Measurements from ENCODE around the gene TBC1D16. TPM values are rescaled to one million over a fixed set of nuclear protein-coding genes. Genes with fewer than 3 reads are reported as not detected.

Gene TBC1D16
- total RNA-seq, 1 donor from 2014 or later: 257 TPM

DNA sequence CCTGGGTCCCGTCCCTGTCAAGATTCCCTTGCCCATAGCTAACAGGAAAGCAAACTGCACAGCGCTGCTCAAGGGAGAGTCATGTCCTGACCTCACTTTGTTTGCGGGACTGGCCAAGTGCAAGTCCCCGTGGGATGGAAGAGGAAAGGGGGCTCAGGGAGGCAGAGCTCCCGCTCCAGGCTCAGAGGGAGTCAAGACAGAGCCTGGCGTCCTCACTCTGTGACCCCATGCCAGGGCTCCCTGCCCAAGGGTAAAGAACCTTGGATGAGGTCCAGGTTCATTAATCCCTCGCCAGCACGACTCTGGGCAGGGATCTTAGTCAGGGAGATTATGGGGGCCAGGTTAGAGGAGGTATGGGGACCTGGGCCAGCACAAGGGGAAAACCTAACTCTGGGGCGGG, 145.0 kb downstream of the TBC1D16 start:
- no peak for DNase-seq (ENCODE audit: low read depth)

DNA sequence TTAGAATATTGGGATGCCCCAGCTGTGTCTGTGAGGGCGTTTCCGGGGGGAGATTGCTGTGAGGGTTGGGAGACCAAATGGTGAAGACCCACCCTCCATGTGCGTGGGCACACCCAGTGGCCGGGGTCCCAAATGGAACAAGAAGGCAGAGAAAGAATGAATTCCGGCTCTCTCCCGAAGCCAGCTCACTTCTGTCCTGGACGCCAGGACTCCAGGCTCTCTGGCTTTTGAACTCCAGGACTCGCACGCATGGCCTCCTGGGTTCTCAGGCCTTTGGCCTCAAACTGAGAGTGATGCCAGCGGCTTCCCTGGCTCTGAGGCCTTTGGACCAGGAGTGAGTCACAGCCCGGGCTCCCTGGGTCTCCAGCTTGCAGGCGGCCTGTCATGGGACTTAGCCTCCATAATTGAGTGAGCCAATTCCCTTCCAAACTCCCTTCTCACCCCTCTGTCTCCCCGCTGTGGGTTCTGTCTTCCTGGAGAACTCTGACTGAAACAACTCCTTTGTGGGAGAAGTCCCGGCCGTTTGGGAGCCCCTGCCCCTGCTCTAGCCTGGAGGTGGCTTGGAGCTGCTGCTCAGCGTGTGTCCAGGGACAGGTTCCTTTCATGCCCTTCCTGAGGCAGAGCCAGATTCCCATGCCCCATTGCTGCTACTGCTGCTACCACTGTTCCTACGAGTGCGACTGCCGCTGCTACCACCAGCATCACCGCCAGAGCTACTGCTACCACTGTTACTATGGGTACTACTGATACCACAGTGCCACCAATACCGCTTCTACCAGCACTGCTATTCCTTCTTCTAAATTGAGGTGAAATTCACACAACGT, 146.6 kb downstream of the TBC1D16 start:
- DNase-seq (ENCODE audit: low read depth): no peak

DNA sequence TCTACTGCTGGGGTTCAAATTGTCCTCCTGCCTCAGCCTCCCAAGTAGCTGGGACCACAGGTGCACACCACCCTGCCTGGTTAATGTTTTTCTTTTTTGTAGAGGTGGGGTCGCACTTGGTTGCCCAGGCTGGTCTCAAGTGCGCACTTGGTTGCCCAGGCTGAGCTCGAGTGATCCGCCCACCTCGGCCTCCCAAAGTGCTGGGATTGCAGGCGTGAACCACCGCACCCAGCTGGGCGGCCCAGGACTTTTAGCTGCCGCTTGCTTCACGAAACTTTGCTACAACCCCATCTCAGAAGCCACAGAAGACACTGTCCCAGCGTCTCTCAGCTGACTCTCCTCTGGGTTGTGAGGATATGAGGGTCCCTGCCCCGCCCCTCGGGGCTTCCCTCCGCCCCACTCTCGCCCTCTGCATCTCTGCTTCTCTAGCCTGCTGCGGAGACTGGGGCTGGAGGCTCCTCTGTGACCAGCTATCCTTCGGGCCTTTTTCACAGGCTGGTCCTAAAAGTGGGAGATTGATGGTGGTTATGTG, 147.6 kb downstream of the TBC1D16 start:
- no peak for DNase-seq (ENCODE audit: low read depth)

DNA sequence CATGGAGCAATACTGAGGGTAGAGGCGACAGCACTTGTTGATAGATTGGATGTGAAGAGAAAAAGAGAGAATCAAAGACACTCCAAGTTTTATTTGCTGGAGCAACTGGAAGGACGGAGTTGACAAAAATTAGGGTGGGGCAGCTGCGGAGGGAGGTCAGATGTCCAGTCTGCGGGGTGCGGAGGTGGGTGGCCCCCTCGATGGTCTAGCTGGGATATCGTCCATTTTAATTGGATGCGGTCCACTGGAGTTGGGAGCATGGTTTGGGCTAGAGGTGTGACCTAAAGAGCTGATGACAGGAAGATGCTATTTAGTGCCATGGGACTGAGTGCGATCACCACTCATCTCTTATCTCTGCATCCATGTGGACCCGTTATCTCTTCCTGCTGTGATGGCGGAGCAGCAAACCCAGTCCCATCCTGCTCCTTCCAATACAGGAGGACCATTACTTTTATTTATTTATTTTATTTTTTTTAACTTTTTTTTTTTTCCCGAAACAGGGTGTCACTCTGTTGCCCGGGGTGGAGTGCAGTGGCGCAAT, 148.2 kb downstream of the TBC1D16 start:
- DNase-seq (ENCODE audit: low read depth): no peak

DNA sequence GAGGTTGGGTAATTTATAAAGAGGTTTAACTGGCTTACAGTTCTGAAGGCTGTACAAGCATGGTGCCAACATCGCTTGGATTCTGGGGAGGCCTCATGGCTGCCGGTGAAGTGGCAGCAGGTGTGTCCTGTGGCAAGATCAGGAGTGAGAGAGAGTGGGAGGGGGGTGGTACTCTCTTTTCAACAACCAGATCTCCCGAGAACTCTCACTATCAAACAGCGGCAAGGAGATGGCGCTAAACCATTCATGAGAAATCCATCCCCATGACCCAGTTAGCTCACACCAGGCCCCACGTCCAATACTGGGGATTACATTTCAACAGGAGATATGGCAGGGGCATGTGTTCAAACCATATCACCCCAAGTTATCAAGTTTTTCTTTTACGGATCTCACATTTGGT, 152.5 kb downstream of the TBC1D16 start:
- no peak for DNase-seq (ENCODE audit: low read depth)

Other genes with a start within 250 kb of the TBC1D16 start
- gene CBX8, start 238.8 kb downstream of the TBC1D16 start, total RNA-seq: 6.1 and 7.8 TPM in 2 replicates
- 5.9 and 9.2 TPM in 2 replicates for gene CBX4, start 196.4 kb downstream of the TBC1D16 start, total RNA-seq
- 1.4 and 23.4 TPM in 2 replicates for gene CCDC40, start 770 bp upstream of the TBC1D16 start, total RNA-seq
- 12.3 and 117 TPM in 2 replicates for gene GAA, start 65.7 kb upstream of the TBC1D16 start, total RNA-seq
- gene EIF4A3, start 111.3 kb upstream of the TBC1D16 start, total RNA-seq: 130 and 459 TPM in 2 replicates
- gene CARD14, start 134.2 kb upstream of the TBC1D16 start, total RNA-seq: 0.05 TPM in 1 of 2 replicates, not detected in the other
- 4.0 and 30.1 TPM in 2 replicates for gene SGSH, start 184.5 kb upstream of the TBC1D16 start, total RNA-seq
- gene SLC26A11, start 184.6 kb upstream of the TBC1D16 start, total RNA-seq: 4.0 and 26.0 TPM in 2 replicates
- gene RNF213, start 225.0 kb upstream of the TBC1D16 start, total RNA-seq: 182 and 763 TPM in 2 replicates

All from renal cortical epithelial cell (primary cell).